Measurements from ENCODE around the gene TGM2. TPM values are rescaled to one million over a fixed set of nuclear protein-coding genes. Genes with fewer than 3 reads are reported as not detected.
A peak's percentile ranks its signal among the peaks of the same experiment; 100 is the strongest.

The TGM2 gene
- total and polyA plus RNA-seq, 2 donors (not counting 3 experiments of a cell fraction or from before 2014, with no cell fraction given), result 861 to 868 TPM

- POLR2A ChIA-PET, result no interaction called here
- Histone ChIP-seq H3K9me1 (replicated peaks; ENCODE audit: control insufficient read depth, extremely low read depth, insufficient read depth, low read length) (no peaks in the 10 kb centered on the region), H3K4me1 (ENCODE audit: control insufficient read depth, extremely low read depth, insufficient read depth, low read length) (no peaks in the 10 kb centered on the region), H2AFZ (ENCODE audit: low read depth, low read length) (no peak overlapping the region), H3K27me3 (ENCODE audit: control insufficient read depth in 2 of 2, insufficient read depth in 2 of 2, low read length in 2 of 2) (no peaks in the 10 kb centered on the region), H4K20me1 (replicated peaks; ENCODE audit: control insufficient read depth, extremely low read depth, insufficient read depth, low read length) (no peaks in the 10 kb centered on the region), H3K4me2 (ENCODE audit: insufficient read depth, low read length) (no peak overlapping the region), H3K36me3 (ENCODE audit: control insufficient read depth in 2 of 2, extremely low read depth in 1 of 2, insufficient read depth in 2 of 2, low read length in 2 of 2) (no peaks in the 10 kb centered on the region), H3K9me3 (replicated peaks; ENCODE audit: control insufficient read depth, insufficient read depth, low read length) (no peaks in the 10 kb centered on the region), H3K79me2 (ENCODE audit: control insufficient read depth, insufficient read depth, low read length) (no peaks in the 10 kb centered on the region), H3K4me3 (replicated peaks in 1 of 3; ENCODE audit: insufficient read depth in 1 of 3, low read depth in 1 of 3, low read length in 3 of 3) (no peak overlapping the region), H3K27ac (ENCODE audit: insufficient read depth, low read depth, low read length) (no peak overlapping the region), H3K9ac (replicated peaks; ENCODE audit: extremely low read depth, insufficient read depth, low read length) (no peak overlapping the region)
- no peak for FAIRE-seq
- BruUV-seq (replicated peaks), result no TSS peak
- CTCF ChIA-PET, result interaction anchor here (0.8 to 2.4 kb wide), 9 partner anchors 9 to 122 kb away, joined by 3 to 9 read pairs (median 4); no protein-coding TSS in a partner anchor
- dilution Hi-C loops (cut with MboI; ENCODE audit: extremely low pct_ligation_motif_present, low sequenced_read_pairs), result no loop called here
- intact Hi-C loops (cut with micrococcal nuclease), result no loop called here
- peak; percentile 22 for DNase-seq (ENCODE audit: low read depth, low spot score)
- TF ChIP-seq CTCF (IDR thresholded peaks at IDR 0.05; ENCODE audit: extremely low read depth in 1 of 2, insufficient read depth in 1 of 2, low read depth in 1 of 2, low read length in 2 of 2), result no peak
- peak; percentile 47 for TF ChIP-seq GATA2 (IDR thresholded peaks at IDR 0.05; ENCODE audit: insufficient read depth, insufficient read length, low read depth, low read length)
Observed at GRCh38 chr20:38195521-38195920, 30.5 kb upstream of the TGM2 start.

GRCh38 chr20:38194971-38195504, 30.0 kb upstream of the TGM2 start:
- no peaks in the 10 kb centered on the region for H3K27me3 ChIP-seq (ENCODE audit: control insufficient read depth in 2 of 2, insufficient read depth in 2 of 2, low read length in 2 of 2)
- no peak overlapping the region for H3K9ac ChIP-seq (replicated peaks; ENCODE audit: extremely low read depth, insufficient read depth, low read length)
- DNase-seq (ENCODE audit: low read depth, low spot score) (no peak), FAIRE-seq (no peak)
- H3K4me1 ChIP-seq (ENCODE audit: control insufficient read depth, extremely low read depth, insufficient read depth, low read length), result no peaks in the 10 kb centered on the region
- no peaks in the 10 kb centered on the region for H4K20me1 ChIP-seq (replicated peaks; ENCODE audit: control insufficient read depth, extremely low read depth, insufficient read depth, low read length)
- intact Hi-C loops (cut with micrococcal nuclease) (no loop called here), dilution Hi-C loops (cut with MboI; ENCODE audit: extremely low pct_ligation_motif_present, low sequenced_read_pairs) (no loop called here)
- H2AFZ ChIP-seq (ENCODE audit: low read depth, low read length), result no peak overlapping the region
- no peaks in the 10 kb centered on the region for H3K9me1 ChIP-seq (replicated peaks; ENCODE audit: control insufficient read depth, extremely low read depth, insufficient read depth, low read length)
- H3K9me3 ChIP-seq (replicated peaks; ENCODE audit: control insufficient read depth, insufficient read depth, low read length), result no peaks in the 10 kb centered on the region
- ChIA-PET CTCF (interaction anchor here (1.0 to 2.0 kb wide), 3 partner anchors 8 to 26 kb away, joined by 3 to 5 read pairs (median 4); no protein-coding TSS in a partner anchor), POLR2A (no interaction called here)
- no peak overlapping the region for H3K4me3 ChIP-seq (replicated peaks in 1 of 3; ENCODE audit: insufficient read depth in 1 of 3, low read depth in 1 of 3, low read length in 3 of 3)
- H3K27ac ChIP-seq (ENCODE audit: insufficient read depth, low read depth, low read length), result no peak overlapping the region
- no TSS peak for BruUV-seq (replicated peaks)
- H3K4me2 ChIP-seq (ENCODE audit: insufficient read depth, low read length), result no peak overlapping the region
- no peaks in the 10 kb centered on the region for H3K36me3 ChIP-seq (ENCODE audit: control insufficient read depth in 2 of 2, extremely low read depth in 1 of 2, insufficient read depth in 2 of 2, low read length in 2 of 2)
- TF ChIP-seq EZH2 (IDR thresholded peaks at IDR 0.05; ENCODE audit: borderline replicate concordance, low read depth, low read length, severe bottlenecking) (no peak), MAX (IDR thresholded peaks at IDR 0.05; ENCODE audit: insufficient read depth, insufficient read length) (no peak), GATA2 (IDR thresholded peaks at IDR 0.05; ENCODE audit: insufficient read depth, insufficient read length, low read depth, low read length) (no peak), CTCF (IDR thresholded peaks at IDR 0.05; ENCODE audit: extremely low read depth in 1 of 2, insufficient read depth in 1 of 2, low read depth in 1 of 2, low read length in 2 of 2) (no peak), POLR2AphosphoS5 (IDR thresholded peaks at IDR 0.05; ENCODE audit: insufficient read depth, low read depth, low read length) (no peak), FOS (IDR thresholded peaks at IDR 0.05; ENCODE audit: borderline replicate concordance, insufficient read depth, low read length) (no peak), MYC (IDR thresholded peaks at IDR 0.05; ENCODE audit: low read depth, low read length) (no peak), JUN (IDR thresholded peaks at IDR 0.05; ENCODE audit: borderline replicate concordance, insufficient read depth, insufficient read length, low read depth) (no peak), POLR2A (IDR thresholded peaks at IDR 0.05; ENCODE audit: low read depth, low read length) (no peak)
- H3K79me2 ChIP-seq (ENCODE audit: control insufficient read depth, insufficient read depth, low read length), result no peaks in the 10 kb centered on the region
